ENCODE measurements around the gene ZMIZ1.

Gene ZMIZ1

DNA sequence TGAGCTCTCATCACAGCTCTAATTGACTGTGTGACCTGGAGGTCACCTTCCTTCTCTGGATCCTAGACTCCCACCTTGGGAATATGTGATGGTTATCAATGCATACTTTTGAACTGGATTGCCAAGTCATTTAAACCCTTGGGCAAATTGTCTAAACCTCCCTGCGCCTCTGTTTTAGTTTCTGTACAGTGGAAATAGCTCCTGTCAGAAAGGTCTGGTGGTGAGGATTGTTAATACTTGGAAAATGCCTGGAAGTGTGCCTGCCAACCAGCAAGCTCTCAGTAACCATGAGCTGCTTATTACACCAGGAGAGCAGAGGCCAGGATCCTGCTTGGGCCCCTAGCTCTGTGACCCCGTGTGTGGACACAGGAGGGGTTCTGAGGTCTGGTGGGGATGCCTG, 169.8 kb downstream of the ZMIZ1 start:
- no peak for DNase-seq

DNA sequence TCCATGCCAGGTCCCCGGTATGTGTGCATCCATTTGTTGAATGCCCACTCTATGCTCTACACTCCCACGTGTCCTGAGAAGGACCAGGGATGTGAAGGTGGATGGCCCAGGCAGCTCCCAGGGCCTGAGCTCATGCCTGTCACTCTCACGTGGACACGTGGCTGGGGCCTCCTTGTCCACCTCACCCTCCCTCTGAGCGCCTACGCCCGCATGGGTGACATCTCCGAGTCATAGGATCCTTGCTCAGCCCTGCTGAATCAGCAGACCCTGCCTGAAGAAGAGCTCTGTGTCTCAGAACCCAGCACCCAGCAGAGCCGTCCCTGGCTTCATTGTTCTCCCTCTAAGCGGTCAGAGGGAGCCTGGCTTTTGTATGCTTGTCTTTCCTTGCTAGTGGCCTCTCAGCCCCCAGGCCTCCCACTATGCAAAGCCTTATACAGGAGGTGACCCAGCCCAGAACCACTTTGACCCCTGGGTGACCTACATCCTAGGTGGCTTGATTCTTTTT, 170.6 kb downstream of the ZMIZ1 start:
- DNase-seq = peak; percentile 34

DNA sequence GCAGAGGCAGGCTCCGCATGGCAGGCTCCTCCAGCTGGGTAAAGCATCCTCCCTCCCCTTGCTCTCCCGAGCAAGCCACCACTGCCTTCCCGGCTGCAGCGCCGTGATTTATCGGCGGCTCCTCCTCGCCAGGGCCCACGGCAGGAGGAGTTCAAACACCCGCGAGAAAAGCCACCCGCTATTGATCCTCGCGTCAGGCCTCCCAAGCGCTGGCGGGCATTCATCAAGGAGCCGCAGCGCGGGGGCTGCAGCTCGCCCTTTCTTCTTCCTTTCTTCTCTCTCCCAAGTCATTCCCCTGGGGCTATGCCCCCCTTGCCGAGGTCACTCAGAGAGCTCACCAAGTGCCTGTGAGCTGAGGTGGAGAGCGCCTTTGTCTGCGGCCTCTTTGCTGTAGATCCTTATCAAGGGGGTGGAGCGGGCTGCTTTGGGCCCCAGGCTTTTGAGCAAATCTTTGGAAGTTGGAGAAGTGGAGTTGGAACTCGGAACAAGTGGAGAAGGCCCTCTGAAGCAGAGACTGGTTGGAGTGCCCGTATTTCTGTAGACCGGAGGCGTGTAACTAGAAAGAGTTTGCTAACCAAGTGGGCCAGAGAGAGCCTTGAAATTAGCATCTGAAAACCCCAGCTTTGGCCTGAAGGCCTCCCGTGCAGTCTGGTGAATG, 171.3 kb downstream of the ZMIZ1 start:
- DNase-seq = peak; percentile 34

DNA sequence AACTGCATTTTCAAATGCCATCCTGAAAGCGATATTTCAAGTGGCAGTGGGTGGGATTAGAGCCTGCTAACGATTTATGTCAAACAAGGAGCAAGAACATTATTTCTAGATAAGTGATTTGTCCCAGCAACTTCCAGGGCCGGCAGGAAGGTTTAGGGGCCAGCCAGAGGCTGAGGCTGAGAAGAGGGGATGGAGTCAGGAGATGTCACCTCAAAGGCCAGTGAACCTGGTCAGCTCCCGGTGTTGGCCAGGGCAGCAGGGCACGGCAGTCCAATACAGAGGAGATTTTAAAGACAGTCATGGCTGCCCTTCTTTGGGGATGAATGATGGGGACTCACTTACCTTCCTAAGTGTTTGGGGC, 172.8 kb downstream of the ZMIZ1 start:
- no peak for DNase-seq

DNA sequence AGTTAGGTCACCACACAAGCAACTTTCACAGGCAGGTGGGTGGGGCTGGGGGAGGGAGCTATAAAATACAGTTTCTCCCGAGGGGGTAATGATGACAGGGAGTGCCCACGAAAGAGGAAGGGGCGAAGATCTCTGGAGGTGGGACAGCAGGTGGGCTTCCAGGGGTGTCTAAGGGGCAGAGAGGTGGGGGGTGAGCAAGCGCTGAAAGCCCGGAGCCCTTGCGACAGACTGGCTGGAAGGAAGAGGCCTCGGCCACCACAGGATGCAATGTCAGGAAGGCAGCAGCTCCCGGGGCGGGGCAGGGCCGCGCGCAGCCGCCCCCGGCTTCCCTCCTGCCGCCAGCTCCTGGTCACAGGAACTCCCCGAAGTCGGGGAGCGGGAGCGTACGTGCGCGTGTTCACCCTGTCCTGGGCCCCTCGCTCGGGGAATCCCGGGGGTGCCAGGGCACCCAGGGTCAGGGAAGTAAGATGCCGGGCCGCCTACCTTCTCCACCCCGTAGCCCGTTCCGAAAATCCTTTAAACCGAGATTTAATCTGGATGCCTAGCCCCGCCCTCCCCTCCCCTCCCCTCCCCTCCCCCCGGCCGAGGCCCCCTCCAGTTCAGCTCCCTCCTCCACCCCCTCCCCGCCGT, 173.3 kb downstream of the ZMIZ1 start:
- DNase-seq = peak; percentile 69

DNA sequence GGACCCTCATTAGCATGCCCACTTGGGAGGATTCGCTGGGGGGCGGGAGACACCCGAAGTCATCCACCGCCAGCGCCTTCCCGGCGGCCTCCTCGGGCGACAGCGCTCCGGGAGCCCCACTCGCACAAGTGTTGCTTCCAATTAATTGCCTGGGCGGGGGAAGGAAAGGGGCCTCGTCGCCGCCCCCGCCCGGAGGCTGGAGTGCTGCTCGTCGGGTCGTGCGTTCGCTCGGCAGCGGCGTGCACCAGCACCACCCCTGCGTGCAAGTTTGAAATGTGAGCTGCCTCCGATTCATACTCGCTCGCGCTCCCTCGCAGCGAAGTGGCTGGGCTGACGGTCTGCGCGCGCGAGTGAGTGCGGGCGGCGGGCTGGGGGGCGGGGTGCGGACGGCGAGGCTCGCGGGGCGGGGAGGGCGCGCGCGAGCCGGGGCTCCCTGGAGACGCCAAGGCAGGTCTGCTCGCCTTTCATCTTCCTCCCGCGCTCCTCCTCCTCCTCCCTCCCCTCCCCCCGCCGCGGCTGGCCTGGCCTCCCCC, 173.9 kb downstream of the ZMIZ1 start:
- peak; percentile 76 for DNase-seq

DNA sequence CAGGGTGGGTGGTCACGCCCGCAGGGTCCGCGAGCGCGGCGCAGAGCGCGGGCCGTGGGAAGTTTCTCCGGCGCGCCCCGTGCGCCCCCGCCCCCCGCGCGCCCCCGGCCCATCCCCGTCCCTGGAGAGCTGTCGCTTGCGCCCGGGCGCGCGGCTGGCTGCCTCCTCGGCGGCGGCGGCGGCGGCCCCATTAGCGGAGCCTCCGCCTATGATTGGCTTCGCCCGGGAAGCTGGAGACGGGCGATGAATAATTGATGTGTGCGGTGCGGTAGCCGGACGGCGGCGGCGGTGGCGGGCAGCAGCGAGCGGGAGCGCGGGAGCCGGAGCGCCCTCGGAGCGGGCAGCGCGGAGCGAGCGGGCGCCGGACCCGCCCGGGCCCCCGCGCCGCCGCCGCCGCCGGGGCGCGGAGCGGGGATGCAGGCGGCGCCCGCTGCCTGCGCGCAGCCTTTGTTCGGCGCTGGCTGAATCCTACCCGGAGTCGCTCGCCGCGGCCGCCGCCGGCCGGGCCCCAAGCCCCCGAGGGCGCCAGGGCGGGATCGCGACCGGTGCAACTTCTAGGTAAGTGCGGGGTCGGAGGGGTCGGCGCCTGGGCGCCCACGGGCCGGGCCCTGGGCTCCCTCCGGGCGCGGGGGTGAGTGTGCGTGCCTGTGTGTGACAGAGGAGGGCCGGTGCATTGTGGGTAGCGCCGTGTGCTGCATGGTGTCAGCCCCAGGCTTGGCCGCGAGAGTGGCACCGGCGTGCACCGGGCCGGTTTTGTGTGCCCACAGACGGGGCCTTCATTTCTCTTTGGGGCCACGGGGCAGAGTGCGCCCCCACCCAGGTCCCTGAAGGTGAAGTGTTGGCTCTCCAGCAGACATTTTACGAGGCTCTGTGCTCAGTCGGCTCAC, 174.7 kb downstream of the ZMIZ1 start:
- DNase-seq = peak; percentile 52

DNA sequence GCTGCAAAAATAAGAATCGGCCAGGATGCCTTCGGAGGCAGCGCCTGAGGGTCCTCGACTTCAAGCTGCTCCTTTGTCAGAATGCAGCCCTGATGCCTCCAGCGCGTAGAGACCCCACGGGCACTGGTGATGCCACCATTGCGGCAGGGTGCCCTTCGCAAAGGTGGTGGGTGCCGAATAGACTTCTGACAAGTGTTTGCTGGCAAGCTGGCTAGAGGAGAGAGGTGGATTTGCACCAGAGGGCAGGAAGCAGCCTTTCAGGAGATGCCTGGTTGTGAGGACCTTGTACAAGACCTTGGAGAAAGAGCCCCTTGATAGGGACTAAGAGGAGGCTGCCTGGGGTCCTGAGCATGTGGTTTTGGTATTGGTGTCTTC, 175.3 kb downstream of the ZMIZ1 start:
- DNase-seq = no peak

DNA sequence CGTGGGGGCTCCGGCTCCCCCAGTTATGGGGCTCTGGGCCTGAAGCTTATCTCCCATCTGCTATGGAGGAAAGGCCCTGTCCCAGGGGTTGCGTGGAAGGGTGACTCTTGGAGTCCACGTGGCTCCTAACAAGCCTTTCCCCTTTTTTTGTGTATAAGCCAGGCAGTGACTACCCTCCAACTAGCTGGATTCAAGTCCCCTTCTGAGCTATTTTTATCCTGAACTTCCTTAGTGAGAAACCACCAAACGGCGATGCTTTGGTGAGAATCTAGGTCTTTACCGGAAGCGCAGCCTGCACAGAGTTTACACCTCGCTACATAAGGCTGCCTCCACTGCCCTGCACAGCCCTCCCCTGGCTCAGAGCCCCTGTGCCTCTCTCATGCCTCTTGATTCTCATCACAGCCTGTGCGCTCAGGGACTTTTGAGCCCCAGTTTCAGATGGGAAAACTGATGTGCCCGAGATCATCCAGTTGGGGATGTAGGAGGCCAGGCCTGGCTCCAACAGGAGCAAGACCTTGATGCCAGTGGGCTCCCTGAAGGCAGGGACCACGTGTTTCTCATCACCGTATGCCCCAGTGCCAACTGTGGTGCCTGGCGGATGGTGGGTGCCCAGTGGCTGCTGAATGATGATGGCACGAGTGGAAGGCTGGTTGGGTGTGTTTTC, 176.2 kb downstream of the ZMIZ1 start:
- peak; percentile 57 for DNase-seq

DNA sequence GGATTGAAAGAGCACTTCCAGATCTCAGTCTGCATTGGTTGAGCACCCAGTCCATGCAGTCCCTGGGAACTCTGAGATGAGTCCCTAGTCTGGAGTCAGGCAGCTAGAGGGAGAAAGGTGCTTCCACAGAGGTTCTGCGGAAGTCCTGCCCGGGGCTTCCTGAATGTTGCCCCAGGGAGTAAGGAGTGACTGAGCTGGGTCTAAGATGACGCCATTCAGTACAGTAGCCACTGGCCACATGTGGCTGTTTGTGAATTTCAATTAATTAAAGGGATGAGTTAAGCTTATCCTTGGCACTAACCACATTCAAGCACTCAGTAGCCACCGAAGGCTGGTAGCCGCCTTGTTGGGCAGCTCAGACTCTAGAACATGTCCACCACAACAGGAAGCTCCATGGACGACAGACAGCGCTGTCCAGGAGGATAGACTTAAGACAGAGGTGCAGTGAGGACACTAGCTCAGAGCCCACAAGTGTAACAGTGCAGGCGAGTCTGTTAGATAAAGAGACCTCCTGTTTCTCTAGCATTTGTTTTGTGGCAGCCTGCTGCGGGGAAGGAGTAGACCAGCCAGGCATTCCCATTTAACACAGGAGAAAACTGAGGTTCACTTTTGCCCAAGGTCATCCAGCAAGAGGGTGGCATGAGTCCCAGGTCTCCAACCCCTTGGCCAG, 176.9 kb downstream of the ZMIZ1 start:
- no peak for DNase-seq

DNA sequence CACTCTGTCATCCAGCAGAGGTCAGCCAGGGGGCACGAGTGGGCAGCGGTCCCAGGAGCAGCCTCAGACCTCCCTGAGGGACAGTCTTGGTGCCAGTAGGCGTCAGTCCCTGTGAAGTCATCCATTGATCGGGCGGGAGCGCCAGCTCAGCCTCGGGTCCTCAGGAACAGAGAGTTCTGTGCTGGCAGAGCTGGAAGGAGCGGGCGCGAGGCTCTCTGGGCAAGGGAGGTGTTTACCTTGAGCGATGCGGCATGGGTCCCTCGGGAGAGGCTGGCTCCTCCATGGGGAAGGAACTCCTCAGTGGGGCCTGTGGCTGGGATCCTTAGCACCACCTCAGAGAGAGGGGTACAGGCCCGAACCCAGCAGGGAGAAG, 177.4 kb downstream of the ZMIZ1 start:
- no peak for DNase-seq

DNA sequence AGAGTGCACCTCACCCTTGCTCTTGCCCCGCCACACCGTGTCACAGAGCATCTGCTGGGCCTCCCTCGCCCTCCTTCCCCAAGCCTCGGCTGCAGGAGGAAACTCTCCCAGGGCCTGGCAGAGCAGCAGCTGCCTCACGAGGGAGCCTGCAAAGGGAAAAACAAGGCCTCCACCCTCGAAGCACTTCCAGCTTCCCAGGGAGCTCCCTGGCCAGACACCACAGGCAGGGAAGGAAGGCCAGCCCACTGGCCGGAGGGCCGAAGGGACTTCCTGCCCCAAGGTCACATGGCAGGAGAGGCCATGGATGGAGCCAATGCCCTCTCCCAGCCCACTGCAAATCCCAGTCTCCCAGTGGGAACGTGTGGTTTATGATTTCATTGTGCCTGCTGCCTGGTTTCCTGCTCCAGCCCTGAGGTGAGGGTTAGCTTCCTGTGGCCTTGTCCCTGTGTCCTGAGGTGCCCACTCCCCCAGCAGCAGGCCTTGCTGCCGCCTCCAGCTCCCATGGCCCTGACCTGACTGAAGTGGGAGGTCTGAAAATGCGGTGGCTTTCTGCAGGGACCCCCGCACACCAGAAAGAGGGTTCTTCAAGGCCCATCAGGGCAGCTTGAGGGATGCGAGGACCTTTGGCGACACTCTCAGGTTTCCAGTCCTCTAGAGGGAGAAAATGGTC, 178.0 kb downstream of the ZMIZ1 start:
- no peak for DNase-seq

DNA sequence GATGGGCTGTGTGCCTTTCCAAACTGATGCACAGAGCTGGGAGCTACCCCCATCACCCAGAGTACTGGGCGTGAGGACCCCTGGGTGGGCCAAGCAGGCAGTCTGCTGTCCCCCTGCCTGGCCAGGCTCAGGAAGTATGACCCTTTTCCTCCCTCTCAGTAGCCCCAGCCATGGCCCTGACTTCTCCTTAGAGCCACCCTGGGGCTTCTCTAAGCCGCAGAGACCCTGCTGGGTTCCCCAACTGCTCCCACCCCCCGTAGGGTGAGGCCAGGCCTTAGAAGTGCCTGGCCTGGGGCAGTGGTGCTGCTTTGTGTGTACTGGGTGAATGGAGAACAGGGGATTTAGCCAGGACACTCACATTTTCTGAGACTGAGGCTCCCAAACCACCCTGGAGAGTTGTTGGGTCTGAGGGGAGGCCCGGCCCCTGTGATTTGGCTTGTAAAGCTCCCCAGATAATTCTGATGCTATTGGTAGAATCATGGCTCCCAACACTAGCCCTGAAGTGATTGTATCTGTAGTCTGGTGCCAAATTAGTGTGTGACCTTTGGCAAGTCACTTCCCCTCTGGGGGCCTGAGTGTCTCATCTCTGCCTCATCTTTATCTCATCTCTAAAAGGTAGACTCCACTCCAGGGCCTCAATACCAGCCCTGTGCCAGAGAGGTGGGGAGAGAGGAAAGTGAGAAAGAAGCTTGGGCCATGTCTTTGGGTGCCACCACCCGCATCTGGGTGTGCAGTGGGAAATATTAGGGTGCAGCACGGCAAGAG, 178.8 kb downstream of the ZMIZ1 start:
- peak; percentile 33 for DNase-seq

DNA sequence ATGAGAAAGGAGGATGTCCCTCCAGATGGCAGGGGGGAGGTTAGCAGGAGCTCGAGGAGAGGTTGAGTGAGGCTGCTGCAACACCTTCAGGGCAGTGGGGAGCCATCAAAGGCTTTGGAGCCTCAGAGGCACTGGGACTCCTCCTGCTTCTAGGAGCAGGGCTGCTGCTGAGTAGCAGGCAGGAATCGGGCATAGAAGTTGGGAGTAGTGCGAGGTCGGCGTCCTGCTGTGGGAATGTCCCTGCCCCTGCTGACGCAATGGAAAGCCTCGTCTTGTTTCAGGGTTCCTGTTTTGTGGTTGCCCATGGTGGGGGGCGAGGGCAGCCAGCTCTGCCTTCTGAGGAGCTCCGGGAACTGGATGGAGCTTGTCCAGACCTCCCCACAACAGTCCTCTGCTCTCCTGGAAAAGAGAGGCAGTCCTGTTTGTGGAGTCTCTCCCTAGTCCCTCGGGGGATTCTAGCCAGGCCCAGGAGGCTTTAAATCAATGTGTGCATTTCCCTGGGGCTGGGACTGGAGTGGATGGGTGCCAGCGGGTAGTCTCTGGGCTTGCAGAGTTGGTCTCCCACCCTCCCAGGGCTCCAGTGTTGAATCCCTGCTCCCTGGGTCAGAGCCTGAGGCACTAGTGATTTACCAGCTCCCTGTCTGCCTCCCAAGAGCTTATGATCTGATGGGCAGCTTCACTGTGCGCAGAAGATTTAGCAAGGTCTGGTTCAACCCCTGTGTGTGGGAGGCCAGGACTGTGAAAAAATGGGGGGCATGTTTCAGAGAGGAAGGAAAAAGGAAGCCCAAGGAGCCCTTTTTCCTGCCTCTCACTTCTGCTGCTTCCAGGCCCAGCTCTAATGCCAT, 179.8 kb downstream of the ZMIZ1 start:
- peak; percentile 58 for DNase-seq

DNA sequence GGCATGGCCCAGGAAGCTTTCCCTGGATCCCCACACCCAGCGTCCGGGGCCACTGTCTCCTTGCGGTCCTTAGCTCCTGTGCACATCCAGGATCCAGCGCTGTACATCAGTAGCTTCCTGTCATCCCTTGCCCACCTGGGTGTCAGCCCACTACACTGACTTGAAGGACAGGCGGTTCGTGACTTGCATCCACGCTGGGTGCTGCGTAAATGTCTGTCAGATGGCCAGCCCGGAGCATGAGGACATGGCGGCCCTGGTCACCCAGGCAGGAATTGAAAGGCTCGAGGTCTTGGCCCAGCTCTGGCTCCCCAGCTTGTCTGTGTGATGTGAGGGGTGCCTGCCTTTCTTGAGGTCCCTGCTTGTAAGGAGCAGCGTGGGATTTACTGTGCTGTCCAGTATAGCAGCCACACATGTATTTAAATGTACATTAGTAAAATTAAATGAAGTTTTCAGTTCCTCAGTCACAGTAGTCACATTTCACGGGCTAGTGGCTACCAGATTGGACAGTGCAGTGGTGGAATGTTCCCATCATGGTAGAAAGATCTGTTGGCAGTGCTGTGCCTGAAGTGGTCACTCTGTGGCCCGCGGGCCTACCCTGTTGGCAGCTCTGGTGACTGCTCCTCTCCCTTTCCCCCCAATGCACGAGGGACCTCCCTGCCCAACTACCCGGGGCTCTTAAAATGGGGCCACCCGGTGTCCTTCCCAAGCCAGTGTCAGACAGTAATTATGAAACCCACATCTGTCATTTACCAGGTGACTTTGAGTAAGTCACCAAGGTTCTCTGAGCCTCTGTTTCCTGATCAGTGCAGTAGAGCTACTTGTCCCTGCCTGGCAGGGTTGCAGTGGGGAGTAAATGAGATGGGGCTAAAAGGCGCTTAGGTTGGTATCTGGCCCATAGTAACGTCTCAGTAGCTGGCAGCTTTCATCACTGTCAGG, 180.7 kb downstream of the ZMIZ1 start:
- no peak for DNase-seq

DNA sequence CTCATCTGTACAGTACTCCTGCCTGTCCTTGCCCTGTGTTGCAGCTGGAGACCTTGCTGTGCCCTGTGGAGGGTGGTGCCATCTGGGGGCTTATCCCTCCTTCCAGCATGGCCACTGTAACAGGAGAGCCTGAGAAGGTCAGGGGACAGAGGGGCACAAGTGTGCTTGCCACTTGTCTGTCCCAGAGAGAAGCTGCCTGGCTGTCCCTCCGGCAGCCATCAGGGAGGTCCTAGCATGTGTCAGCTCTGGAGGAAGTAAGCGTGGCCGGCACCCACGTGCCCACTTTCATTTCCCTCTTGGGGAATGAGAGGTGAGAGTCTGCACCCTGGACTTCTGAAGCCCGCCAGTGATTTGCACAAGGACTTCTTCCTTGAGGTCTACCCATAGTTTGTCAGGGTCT, 181.5 kb downstream of the ZMIZ1 start:
- peak; percentile 25 for DNase-seq

DNA sequence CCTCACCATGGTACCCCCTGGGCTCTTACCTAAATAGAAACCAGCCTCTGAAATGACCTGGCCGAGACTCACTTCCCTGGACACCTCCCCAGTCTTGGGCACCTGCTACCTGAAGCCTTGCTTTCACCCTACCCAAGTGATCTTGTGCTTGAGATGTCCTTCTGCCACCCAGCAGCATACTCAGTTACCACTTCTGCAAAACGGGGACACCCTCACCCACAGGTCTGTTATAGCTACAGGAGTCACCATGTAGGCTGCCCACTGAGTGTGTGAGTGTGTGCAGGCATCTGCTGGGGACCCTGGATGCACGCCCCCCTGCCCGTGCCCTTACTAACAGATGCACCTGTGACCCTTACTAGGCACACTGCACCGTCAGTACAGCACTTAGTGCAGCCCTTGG, 183.7 kb downstream of the ZMIZ1 start:
- DNase-seq = no peak

DNA sequence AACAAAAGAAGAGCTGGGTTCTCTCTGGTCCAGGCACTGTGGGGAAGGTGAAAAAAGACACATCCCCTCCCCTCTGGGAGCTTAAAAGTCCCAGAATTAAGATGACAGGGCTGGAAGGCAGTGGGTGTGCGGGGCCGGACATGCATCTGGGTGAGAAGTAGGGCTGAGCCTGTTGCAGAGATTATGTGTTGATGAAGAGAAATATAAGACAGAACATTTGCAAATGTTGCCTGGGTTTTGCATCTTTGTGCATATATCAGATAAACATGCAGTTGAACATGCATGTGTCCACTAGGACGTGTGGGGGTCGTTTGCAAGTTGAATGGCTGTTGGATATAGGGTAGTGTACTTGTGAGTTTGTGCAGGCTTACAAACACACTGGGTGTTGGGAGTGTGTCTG, 184.2 kb downstream of the ZMIZ1 start:
- DNase-seq = no peak

DNA sequence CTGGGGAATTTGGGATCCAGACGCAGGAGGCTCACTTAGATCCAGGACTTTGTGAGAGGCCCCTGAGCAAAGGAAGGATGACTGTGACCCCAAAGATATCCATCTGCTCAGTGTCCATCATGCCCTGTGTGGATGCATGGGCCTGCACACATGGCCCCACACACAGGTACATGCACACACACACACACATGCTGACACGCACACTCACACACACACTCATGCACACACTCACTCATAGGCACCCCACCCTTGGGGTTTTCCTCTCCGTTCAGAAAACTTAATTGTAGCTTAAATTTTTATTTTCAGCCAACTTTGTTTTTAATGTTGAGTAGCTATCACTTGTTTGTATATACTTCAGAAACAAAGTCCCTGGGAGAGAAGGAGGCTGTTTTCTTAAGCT, 184.9 kb downstream of the ZMIZ1 start:
- DNase-seq = no peak

Measured in hematopoietic multipotent progenitor cell treated with erythropoietin and hydrocortisone succinate and interleukin-3 and kit ligand, for 4 days (in vitro differentiated cells).